OCI-LY1 (cell line): Measurements from ENCODE around the gene JAKMIP1.

ENCODE experiments used
- EZH2 ChIP-seq: fragments of 200-600 bp; sonication (generic), shearing (Covaris generic); IDR thresholded peaks from 2 replicates; pipeline ENCODE4 v1.8.0; 2017; ENCODE audit warnings: borderline replicate concordance, mixed run types, mild to moderate bottlenecking, antibody characterized with exemption, low read length, moderate library complexity, mixed read lengths
- TF ChIP-seq, protein P1 (sequence below): fragments of 200-600 bp; sonication (generic), shearing (Covaris generic); IDR thresholded peaks from 2 replicates; pipeline ENCODE4 v1.5.1; 2017; ENCODE audit warnings: mild to moderate bottlenecking, antibody characterized with exemption, low read length, moderate library complexity, mixed read lengths

DNA sequence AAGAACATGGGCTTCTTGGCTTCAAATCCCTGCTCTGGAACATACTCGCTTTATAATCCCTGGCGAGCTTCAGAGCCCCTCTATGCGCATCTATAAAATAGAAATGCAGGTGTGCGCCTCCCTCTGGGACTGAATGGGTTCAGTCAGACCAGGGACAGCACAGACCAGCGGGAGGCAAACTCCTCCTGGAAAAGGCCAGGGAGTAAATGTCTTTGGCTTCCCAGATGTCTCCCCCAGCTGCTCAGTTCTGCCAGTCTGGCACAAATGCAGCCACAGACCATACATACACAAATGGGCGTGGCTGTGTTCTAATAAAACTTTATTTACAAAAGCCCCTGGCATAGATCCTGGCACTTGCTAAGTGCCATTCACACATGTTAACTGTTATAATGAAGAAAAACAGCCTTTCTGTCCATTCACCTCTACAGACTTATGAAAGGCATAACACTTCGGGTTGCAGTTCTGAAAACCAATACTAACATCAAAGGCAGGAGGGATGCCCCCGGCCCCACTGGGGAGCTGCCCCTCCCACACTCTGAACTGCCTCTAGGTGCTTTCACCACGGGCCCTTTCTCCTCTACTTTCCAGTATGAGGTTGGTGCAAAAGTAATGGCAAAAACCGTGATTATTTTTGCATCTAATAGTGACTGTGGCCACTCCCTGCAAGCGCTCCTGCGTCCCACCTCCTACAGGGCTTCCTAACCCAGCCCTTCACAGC is 4.6 kb downstream of the JAKMIP1 start:
- TF ChIP-seq, protein P1, sequence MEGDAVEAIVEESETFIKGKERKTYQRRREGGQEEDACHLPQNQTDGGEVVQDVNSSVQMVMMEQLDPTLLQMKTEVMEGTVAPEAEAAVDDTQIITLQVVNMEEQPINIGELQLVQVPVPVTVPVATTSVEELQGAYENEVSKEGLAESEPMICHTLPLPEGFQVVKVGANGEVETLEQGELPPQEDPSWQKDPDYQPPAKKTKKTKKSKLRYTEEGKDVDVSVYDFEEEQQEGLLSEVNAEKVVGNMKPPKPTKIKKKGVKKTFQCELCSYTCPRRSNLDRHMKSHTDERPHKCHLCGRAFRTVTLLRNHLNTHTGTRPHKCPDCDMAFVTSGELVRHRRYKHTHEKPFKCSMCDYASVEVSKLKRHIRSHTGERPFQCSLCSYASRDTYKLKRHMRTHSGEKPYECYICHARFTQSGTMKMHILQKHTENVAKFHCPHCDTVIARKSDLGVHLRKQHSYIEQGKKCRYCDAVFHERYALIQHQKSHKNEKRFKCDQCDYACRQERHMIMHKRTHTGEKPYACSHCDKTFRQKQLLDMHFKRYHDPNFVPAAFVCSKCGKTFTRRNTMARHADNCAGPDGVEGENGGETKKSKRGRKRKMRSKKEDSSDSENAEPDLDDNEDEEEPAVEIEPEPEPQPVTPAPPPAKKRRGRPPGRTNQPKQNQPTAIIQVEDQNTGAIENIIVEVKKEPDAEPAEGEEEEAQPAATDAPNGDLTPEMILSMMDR = no peak
- no peak for TF ChIP-seq EZH2
